Left renal cortex interstitium (tissue), 4 donors: ENCODE measurements around the gene C12orf57. TPM values are rescaled to one million over a fixed set of nuclear protein-coding genes. Genes with fewer than 3 reads are reported as not detected.
"Not testable (repeated sequence)": the region's sequence is repeated elsewhere in the genome, so short reads cannot be mapped to it uniquely, and the experiment has no call there.

Experiments
- DNase-seq, 4 donors: peaks; one replicate each; pipeline ENCODE4 v3.0.0-alpha.2; 2013; ENCODE audit warnings: low read depth in 4 of 4, low spot score in 2 of 4, missing footprints in 1 of 4
- polyA plus RNA-seq, 4 donors: library from polyadenylated mRNA; unstranded; fragments of 120-200 nt; gene quantifications; one replicate each; pipeline ENCODE4 v1.2.1, GENCODE V29; 2013; ENCODE audit not compliant: insufficient read length in 4 of 4

Gene C12orf57, protein sequence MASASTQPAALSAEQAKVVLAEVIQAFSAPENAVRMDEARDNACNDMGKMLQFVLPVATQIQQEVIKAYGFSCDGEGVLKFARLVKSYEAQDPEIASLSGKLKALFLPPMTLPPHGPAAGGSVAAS
- 100 to 1,000 TPM; 141 to 235 (median 165) TPM for polyA plus RNA-seq

DNA sequence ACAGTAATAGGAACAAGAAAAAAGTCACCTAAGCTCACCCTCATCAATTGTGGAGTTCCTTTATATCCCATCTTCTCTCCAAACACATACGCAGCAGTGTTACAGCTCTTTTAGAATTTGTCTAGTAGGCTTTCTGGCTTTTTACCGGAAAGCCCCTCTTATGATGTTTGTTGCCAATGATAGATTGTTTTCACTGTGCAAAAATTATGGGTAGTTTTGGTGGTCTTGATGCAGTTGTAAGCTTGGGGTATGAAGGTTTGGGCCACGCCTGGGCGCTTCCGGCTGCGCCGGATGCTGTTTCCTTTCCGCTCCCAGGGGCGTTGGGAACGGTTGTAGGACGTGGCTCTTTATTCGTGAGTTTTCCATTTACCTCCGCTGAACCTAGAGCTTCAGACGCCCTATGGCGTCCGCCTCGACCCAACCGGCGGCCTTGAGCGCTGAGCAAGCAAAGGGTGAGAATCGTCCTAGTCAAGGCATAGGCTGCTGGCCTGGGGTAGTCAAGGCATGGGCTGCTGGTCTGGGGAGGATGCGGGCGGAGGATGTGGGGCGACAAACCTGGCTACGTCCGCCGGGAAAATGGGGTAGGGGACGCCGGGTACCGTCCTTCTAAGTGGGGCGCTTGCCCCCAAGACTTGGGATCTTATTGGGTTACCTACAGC, at the start of gene C12orf57, which contains the start of gene RNU7-1:
Gene C12orf57 (plus strand): TSS at position 301 of the 659 bp plus-strand sequence. CDS start 100 bp downstream, at position 401.
Gene RNU7-1 (plus strand): TSS at position 95 of the 659 bp plus-strand sequence.
- peak; percentile 74 to 98 (median 80) for DNase-seq

DNA sequence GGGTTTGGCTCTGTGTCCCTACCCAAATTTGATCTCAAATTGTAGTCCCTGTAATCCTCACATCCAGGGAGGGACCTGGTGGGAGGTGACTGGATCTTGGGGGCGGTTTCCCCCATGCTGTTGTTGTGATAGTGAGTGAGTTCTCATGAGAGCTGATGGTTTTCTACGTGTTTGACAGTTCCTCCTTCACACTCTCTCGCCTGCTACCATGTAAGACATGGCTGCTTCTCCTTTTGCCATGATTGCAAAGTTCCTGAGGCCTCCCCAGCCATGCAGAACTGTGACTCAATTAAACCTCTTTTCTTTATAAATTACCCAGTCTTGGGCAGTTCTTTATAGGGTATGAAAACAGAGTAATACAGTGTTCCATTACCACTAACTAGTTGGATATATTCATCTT, 49.5 kb upstream of the C12orf57 start:
- DNase-seq, result no peak

DNA sequence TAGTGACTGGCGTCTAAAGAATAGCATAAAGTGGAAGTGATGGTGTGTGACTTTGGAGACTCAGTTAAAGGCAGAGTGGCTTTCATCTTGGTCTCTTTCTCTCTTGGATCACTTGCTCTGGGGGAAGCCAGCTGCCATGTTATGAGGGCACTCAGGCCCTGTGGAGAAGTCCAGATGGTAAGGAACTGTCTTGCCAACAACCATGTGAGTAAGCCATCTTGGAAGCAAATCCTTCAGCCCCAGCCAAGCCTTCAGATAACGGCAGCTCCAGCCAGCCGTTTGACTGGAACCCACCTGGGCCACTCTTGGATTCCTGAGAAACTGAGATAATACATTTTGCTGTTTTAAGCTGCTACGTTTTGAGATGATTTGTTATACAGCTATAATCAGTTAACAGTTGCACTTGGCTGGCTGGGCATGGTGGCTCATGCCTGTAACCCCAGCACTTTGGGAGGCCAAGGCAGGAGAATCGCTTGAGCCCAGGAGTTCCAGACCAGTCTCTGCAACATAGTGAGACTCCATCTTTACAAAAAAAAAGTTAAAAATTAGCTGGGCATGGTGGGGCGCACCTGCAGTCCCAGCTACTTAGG, 46.9 kb upstream of the C12orf57 start:
- no peak for DNase-seq

DNA sequence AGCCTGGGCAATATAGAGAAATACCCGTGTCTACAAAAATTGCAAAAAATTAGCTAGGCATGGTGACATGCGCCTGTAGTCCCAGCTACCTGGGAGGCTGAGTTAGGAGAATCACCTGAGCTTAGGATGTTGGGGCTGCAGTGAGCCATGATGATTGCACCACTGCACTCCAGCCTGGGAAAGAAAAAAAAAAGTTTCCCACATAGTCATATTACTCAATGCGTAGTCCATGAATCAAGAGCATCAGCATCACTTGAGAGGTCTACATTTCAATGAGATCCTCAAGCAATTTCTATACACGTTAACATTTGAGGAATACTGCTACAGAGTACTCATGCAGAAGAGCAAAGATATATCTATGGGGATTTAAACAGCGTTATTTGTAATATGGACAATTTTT, 44.4 kb upstream of the C12orf57 start:
- no peak for DNase-seq

DNA sequence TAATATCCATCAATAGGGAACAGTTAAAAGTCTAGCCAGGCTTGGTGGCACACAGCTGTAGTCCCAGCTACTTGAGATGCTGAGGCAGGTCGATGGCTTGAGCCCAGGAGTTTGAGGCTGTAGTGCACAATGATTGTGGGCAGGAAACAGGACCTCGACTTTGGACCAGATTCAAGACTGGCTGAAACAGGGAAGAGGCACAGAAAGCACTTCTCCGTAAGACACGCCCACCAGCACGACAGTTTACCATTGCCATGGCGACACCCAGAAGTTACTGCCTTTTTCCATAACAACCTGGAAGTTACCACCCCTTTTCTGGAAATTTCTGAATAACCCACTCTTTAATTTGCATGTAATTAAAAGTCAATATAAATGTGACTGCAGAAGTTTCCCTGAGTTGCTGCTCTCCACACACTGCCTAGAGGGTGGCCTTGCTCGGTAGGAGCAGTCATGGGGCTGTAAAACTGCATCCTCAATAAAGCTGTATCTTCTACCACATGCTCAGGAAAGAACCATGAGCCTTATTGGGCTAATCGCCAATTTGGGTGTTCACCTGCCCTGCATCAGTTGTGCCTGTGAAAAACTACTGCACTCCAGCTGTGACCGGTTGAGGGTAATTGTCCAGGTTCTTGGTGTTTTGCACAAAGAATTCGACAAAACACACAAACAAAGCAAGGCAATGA, 43.8 kb upstream of the C12orf57 start:
- no peak for DNase-seq

DNA sequence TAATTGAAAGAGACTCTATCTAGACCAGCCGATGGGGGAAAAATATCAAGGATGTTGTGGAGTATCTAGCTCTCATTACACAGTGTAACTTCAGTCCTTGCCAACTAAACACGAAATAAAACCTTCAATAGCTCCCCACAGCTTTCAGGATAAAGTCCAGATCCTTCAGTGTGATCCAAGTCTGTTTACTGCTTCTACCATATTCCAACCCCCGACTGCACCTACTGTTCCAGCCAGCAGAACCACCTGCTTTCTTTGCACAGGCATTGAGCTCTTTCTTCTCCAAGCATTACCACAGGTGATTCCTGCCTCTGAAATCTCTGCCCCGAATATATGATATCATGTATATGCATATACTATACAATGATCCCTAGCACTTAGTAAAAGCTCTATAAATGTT, 41.4 kb upstream of the C12orf57 start:
- no peak for DNase-seq

DNA sequence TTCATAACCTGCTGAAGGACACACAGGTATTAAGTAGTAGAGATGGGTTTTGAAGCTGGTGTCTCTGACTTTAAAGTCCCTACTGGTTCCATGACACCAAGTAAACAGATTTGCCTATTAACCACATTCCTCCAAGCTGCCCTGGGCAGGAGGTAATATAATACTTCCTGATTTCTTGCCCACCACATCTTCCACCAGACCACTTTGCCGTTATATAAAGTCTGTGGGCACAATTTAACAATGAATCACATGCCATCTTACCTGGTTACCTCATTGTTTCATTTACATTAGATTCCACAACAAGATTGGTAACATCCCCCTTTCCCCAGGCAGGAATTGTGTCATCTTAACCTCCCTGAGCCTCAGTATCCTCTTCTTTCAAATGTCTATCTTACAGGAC, 40.1 kb upstream of the C12orf57 start:
- no peak for DNase-seq

DNA sequence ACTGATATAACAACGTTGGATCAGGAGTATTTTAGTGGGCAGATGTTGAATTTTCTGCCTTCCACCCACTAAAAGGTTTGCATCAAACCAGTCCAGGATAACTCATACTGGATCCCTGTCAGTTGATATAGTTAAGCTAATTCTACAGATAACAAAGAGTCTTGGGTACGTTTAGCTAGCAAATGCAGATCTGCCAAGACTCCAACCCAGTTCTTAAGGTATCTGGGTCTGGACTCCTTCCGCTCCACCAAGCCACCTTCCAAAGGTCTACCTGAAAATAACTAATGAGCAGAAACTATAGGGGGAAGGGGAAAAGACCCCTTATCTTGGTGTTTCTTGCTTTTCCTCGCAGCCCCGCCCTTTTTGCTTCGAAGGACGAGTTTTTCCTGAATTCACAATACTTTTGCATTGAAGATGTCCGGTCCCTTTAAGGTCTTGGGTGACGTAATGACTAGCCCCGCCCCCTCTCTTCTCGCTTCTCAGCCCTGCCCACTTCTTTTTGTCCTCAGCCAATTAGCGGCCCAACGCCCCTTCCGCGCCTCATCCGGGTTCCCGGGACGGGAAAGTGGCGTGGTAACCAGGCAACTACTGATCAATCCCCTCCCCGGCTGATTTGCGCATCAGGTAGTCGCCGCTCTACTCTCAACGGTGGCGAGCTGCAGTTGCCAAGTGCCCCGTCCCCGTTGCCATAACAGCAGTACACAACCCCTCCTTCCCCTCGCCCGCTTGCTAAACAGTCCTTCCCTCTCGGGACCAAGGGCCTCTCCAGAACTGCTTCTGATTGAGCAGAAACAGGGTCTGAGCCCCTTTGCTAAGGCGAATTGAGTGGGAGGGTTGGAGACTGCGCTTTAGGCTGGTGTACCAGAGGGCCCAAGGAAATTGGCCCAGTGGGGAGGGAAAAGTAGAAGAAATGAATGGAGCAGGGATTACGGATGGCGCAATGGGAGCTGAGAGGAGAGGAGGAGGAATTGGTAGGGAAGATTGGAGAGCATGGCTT, 39.2 kb upstream of the C12orf57 start, which contains the start of gene LRRC23:
Gene LRRC23 (plus strand): TSS at position 543 of the 997 bp plus-strand sequence. CDS start 812 bp downstream, outside the sequence.
- peak; percentile 21 to 96 (median 92) for DNase-seq

DNA sequence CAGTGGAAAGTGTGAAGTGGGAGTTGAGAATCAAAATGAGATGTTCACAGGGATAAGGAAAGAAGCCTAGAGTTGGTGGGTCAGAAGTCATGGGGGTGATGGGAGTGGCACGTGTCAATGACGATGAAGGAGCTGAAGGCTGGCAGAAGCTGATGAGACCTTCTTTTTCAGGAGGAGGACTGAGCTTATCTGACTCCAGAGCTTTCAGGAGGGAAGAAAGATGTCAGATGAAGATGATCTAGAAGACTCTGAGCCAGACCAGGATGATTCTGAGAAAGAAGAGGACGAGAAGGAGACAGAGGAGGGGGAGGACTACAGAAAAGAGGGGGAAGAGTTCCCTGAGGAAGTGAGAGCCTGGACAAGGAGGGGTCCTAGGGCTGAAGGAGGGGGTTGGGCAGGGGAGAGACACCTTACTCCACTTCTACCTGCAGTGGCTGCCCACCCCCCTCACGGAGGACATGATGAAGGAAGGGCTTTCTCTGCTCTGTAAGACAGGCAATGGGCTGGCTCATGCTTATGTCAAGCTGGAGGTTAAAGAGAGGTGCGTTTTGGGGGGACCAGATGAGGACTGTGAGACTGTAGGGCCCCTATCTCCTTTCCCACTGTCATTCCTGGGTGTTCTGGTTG, 38.3 kb upstream of the C12orf57 start:
- DNase-seq, result no peak

DNA sequence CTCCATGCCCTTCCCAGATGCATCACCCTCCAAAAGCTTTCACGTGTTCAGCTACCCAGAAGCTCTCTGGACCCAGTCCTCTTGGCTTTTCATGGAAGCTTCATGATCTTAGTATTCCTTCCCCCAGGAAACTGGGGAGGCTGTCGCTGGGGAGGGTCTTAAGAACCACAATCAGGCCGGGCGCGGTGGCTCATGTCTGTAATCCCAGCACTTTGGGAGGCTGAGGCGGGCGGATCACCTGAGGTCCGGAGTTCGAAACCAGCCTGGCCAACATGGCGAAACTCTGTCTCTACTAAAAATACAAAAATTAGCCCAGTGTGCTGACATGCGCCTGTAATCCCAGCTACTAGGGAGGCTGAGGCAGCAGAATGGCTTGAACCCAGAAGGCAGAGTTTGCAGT, 35.7 kb upstream of the C12orf57 start:
- DNase-seq, result not testable (repeated sequence)

DNA sequence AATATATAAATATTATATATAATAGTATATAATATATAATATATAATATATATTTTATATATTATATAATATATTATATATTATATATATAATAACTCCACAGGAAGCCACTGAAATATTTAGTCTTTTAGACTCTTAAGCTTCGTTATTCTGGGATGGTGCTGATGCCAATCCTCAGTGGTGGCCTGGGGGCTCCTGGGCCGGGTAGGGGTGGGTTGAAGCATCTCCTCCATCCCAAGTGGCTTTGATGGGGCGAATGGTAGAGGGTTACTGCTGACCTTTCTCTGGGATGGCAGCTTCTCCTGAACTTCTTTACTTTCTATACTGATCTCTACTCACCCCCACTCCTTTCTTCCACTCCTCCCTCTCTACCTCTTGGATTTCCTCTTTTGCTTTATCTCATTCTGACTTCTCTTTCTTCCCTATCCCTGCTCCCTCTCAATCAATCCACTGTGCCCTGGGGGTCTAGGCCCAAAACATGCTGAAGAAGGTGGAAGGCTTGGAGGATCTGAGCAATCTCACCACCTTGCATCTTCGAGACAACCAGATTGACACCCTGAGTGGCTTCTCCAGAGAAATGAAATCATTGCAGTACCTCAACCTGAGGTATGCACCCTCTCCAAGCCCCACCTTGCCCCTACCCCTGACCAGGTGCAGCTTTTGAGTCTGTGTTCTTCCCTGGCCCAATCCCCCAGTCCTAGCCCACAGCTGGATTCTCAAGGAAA, 34.2 kb upstream of the C12orf57 start:
- no peak for DNase-seq

DNA sequence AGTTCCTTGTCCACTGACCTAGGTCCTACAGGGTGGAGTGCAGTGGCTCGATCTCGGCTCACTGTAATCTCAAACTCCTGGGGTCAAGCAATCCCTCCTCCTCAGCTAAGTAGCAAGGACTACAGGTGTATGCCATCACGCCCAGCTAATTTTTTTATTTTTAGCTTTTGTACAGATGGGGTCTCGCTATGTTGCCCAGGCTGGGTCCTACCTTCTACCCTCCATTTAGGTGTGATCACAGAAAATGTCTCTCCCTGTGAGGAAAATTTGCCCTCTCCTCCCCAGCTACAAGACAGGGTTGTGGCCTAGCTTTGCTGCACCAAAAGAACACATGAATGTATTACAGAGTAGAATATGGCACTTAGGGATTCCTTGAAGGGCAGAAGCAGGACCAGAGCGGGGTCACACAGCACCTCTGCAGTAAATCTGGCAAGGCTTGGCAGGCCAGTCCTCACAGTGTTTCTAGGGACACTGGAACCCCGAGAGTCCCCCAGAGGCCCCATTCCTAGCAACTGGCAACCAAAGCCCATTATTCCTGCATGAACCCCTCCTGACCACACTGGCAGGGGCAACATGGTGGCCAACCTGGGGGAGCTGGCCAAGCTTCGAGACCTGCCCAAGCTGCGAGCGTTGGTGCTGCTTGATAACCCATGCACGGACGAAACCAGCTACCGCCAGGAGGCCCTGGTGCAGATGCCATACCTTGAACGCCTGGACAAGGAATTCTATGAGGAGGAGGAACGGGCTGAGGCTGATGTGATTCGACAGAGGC, 31.5 kb upstream of the C12orf57 start:
- no peak for DNase-seq

DNA sequence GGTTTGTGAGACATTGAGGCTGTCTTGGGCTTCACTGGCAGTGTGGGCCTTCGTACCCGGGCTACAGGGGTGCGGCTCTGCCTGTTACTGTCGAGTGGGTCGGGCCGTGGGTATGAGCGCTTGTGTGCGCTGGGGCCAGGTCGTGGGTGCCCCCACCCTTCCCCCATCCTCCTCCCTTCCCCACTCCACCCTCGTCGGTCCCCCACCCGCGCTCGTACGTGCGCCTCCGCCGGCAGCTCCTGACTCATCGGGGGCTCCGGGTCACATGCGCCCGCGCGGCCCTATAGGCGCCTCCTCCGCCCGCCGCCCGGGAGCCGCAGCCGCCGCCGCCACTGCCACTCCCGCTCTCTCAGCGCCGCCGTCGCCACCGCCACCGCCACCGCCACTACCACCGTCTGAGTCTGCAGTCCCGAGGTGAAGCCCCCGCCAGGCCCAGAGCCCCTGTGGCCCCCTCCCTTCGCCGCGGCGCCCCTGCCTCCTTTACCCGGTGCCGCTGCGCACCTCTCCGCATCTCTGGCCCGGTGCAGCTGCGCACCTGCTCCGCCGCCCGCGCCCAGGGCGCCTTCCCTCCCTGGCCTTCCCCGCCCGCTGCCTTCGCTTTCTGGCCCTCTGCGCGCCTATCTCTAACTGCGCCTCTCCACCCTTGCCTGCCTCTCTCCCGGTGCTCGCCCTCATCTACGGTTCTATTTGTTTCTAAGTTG, 29.4 kb upstream of the C12orf57 start, which contains the start of gene ENO2:
Gene ENO2 (plus strand): TSS at position 335 of the 701 bp plus-strand sequence. CDS start 1,253 bp downstream, outside the sequence.
- no peak for DNase-seq

DNA sequence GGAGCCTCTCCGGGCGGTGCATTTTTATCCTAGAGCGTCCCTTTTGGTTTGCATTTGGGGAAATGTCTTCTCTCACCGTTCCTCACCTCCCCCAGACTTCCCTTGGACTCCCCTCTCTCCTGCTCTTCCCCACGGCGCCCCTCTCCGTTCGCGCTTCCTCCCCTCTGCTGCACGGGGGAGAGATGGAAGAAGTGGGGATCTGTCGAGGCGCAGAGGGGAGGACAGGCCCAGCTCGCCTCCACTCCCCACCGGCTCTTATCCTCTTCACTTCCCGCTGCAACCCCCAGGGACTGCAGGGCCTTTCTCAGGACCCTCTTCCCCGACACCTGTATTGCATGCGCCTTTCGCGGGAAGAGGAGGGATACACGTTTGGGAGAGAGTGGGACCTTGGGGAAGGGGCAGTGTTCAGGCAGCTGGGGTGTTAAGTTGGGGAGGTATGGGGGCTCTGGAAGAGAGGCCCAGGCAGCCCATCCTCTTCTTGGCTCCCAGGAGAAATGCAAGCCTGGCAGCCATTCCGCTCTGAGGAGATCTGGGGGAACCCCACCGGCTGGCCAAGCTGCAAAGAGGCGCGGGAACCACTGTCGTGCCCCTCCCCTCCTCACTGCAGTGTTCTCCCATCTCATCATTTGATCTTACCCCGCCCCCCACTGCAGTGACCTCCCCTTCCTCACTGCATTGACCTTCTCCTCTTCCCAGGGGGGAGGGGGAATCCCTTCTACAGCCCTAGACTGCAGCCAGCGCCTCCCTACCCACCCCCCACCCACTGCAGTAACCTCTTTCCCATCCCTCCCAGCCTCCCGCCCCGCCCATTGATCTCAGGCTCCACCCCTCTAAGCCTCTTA, 28.7 kb upstream of the C12orf57 start:
- DNase-seq, result no peak

DNA sequence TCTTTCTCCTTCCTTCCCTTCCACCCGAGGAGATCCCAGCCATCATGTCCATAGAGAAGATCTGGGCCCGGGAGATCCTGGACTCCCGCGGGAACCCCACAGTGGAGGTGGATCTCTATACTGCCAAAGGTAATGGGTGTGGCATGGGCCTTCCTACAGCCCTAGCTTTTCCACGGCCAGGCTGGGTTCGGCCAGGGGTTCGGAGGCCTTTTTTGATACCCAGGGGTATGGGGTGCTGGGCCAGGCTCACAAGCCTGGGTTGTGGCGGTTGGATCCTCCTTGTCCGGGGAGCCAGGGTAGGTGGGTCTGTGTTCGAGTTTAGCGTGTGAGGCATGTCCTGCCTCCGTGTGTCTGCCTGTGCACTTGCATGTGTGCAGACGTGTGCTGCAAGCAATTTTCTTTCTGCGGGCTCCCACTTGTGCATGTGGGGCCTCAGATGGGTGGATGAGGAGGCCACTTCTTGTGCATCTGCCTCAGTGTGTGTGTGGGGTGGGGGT, 28.0 kb upstream of the C12orf57 start:
- no peak for DNase-seq

DNA sequence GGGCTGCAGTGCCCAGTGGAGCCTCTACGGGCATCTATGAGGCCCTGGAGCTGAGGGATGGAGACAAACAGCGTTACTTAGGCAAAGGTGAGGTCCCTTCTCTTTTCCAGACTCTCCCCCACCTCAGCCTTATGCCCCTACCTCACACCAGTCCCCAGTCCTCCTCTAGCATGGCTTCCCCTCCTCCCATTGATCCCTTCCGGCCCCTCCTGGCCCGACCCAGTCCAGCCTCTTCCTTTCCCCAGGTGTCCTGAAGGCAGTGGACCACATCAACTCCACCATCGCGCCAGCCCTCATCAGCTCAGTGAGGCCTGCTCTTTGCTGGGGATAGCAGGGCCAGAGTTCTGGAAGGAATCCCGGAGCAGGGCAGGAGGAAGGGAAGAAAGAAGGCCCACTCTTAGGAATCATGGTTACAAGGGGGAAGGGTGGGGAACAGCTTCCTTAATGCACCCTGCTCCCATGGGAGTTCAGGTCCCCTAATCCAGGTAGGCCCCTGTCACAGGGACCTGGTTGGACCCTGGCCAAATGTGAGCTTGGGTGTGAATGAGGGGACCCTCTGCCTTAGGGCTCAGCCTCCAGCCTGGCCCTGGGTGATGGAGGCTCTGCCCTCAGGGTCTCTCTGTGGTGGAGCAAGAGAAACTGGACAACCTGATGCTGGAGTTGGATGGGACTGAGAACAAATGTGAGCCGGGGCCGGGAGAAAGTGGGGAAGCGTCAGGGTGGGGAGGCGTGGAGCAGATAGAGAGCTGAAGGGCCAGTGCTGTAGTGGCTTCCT, 27.2 kb upstream of the C12orf57 start:
- no peak for DNase-seq
